IMR-90 (cell line): Measurements from ENCODE around the gene LEMD1. TPM values are rescaled to one million over a fixed set of nuclear protein-coding genes. Genes with fewer than 3 reads are reported as not detected.

Experiments
- ATAC-seq: fragments of 200-7000 bp; cut with Tn5 transposase; 2 replicates; pipeline ENCODE4 v1.9.1; 2020; ENCODE audit warnings: low read depth, mild to moderate bottlenecking, moderate library complexity
- BruUV-seq: library from RNA; stranded (reverse); fragments of 400-500 nt; replicated peaks from 2 replicates; lab custom pipeline; 2021; lab: Mats Ljungman, UMichigan
- CTCF ChIA-PET: fragments of 300-600 bp; formaldehyde crosslinking; extraction: SDS; loops from one replicate; lab custom pipeline; 2021; ENCODE audit warnings: antibody characterized with exemption; lab: Yijun Ruan, JAX
- POLR2A ChIA-PET: fragments of 300-600 bp; sonication (Branson Sonifier 250); formaldehyde crosslinking; loops from one replicate; lab custom pipeline; 2022; ENCODE audit warnings: antibody characterized with exemption; ENCODE audit not compliant: unreplicated experiment; lab: Charles Lee
- DNase-seq: peaks from one replicate; pipeline ENCODE4 v3.0.0; 2013
- H2AFZ ChIP-seq: replicated peaks from 2 replicates; pipeline ENCODE3; 2013; ENCODE audit warnings: low read length, mild to moderate bottlenecking; ENCODE audit not compliant: poor library complexity
- H2AK5ac ChIP-seq: 2 replicates; pipeline ENCODE4 v1.6.1; 2013; ENCODE audit warnings: low read depth, low read length, inconsistent platforms
- H2AK9ac ChIP-seq: replicated peaks from 2 replicates; pipeline ENCODE3; 2013; ENCODE audit warnings: mild to moderate bottlenecking, low read depth, low read length, moderate library complexity; ENCODE audit not compliant: poor library complexity
- H2BK120ac ChIP-seq: 2 replicates; pipeline ENCODE4 v1.6.1; 2013; ENCODE audit warnings: low read depth, low read length, inconsistent platforms
- H2BK15ac ChIP-seq: 3 replicates; pipeline ENCODE4 v1.6.1; 2013; ENCODE audit warnings: low read depth, low read length, inconsistent platforms
- H2BK20ac ChIP-seq: 2 replicates; pipeline ENCODE4 v1.6.1; 2013; ENCODE audit warnings: low read depth, mild to moderate bottlenecking, inconsistent platforms, low read length, moderate library complexity
- H2BK5ac ChIP-seq: 2 replicates; pipeline ENCODE4 v1.6.1; 2013; ENCODE audit warnings: mild to moderate bottlenecking, low read depth, low read length, inconsistent platforms; ENCODE audit not compliant: poor library complexity, severe bottlenecking
- H3K14ac ChIP-seq: replicated peaks from 2 replicates; pipeline ENCODE4 v1.6.1; 2013; ENCODE audit warnings: low read depth, low read length, inconsistent platforms
- H3K18ac ChIP-seq: 2 replicates; pipeline ENCODE4 v1.6.1; 2013; ENCODE audit warnings: low read depth, low read length, control low read depth
- H3K23ac ChIP-seq: 2 replicates; pipeline ENCODE4 v1.6.1; 2013; ENCODE audit warnings: low read depth, low read length, inconsistent platforms
- H3K27ac ChIP-seq: 2 replicates; pipeline ENCODE4 v1.5.1; 2013; ENCODE audit warnings: mild to moderate bottlenecking, control low read depth, low read length; ENCODE audit not compliant: insufficient read depth
- H3K27me3 ChIP-seq: 2 replicates; pipeline ENCODE4 v1.6.1; 2013; ENCODE audit warnings: low read length; ENCODE audit not compliant: control insufficient read depth, insufficient read depth
- H3K36me3 ChIP-seq: 2 replicates; pipeline ENCODE4 v1.6.1; 2013; ENCODE audit warnings: low read length, mixed read lengths; ENCODE audit not compliant: control insufficient read depth, insufficient read depth
- H3K4ac ChIP-seq: 2 replicates; pipeline ENCODE4 v1.6.1; 2013; ENCODE audit warnings: low read depth, low read length, inconsistent platforms
- H3K4me1 ChIP-seq: 2 replicates; pipeline ENCODE4 v1.6.1; 2013; ENCODE audit warnings: low read length, mixed read lengths; ENCODE audit not compliant: control insufficient read depth, insufficient read depth
- H3K4me2 ChIP-seq: 2 replicates; pipeline ENCODE4 v1.6.1; 2013; ENCODE audit warnings: low read depth, mild to moderate bottlenecking, control low read depth, low read length, moderate library complexity
- H3K4me3 ChIP-seq: 2 replicates; pipeline ENCODE4 v1.5.1; 2013; ENCODE audit warnings: low read depth, mild to moderate bottlenecking, control low read depth, low read length, moderate library complexity; ENCODE audit not compliant: insufficient read depth
- H3K56ac ChIP-seq: 2 replicates; pipeline ENCODE4 v1.6.1; 2013; ENCODE audit warnings: low read length, inconsistent platforms; ENCODE audit not compliant: insufficient read depth; ENCODE audit errors: extremely low read depth
- H3K79me1 ChIP-seq, 2 experiments: 2 replicates each; pipeline ENCODE4 v1.6.1; 2013; ENCODE audit warnings: low read length in 2 of 2, inconsistent platforms in 1 of 2, low read depth in 1 of 2
- H3K9ac ChIP-seq: 2 replicates; pipeline ENCODE4 v1.6.1; 2013; ENCODE audit warnings: low read depth, low read length, control low read depth
- H3K9me1 ChIP-seq: 2 replicates; pipeline ENCODE4 v1.6.1; 2013; ENCODE audit warnings: low read length, inconsistent platforms; ENCODE audit not compliant: insufficient read depth
- H3K9me3 ChIP-seq: 2 replicates; pipeline ENCODE4 v1.6.1; 2013; ENCODE audit warnings: low read length; ENCODE audit not compliant: control insufficient read depth, insufficient read depth
- H4K20me1 ChIP-seq: 2 replicates; pipeline ENCODE4 v1.6.1; 2013; ENCODE audit warnings: low read length, inconsistent platforms; ENCODE audit not compliant: insufficient read depth
- H4K5ac ChIP-seq: 2 replicates; pipeline ENCODE4 v1.6.1; 2013; ENCODE audit warnings: mild to moderate bottlenecking, low read depth, low read length, control low read depth
- H4K8ac ChIP-seq, 2 experiments: 2 replicates each; pipeline ENCODE4 v1.6.1; 2013; ENCODE audit warnings: low read depth in 2 of 2, low read length in 2 of 2, control low read depth in 1 of 2, inconsistent platforms in 1 of 2
- H4K91ac ChIP-seq: 2 replicates; pipeline ENCODE4 v1.6.1; 2013; ENCODE audit warnings: low read depth, low read length, inconsistent platforms; ENCODE audit not compliant: insufficient read depth
- BHLHE40 ChIP-seq: fragments of 150-350 bp; IDR thresholded peaks from 2 replicates; pipeline ENCODE4 v1.6.1; 2016; ENCODE audit warnings: mild to moderate bottlenecking, low read depth, low read length
- CEBPB ChIP-seq: IDR thresholded peaks from 2 replicates; pipeline ENCODE4 v1.6.1; 2012; ENCODE audit warnings: low read depth, low read length, improper control_type of control experiment
- CHD1 ChIP-seq: IDR thresholded peaks from 2 replicates; pipeline ENCODE4 v1.6.1; 2012; ENCODE audit warnings: low read depth, low read length, improper control_type of control experiment
- FOS ChIP-seq: fragments of 150-350 bp; IDR thresholded peaks from 2 replicates; pipeline ENCODE4 v1.6.1; 2016; ENCODE audit warnings: low read depth, low read length
- MAFK ChIP-seq: IDR thresholded peaks from 2 replicates; pipeline ENCODE4 v1.6.1; 2012; ENCODE audit warnings: low read depth, low read length, improper control_type of control experiment
- MAZ ChIP-seq: IDR thresholded peaks from 2 replicates; pipeline ENCODE4 v1.6.1; 2012; ENCODE audit warnings: low read depth, mild to moderate bottlenecking, low read length, improper control_type of control experiment, moderate library complexity, borderline replicate concordance
- MXI1 ChIP-seq: IDR thresholded peaks from 2 replicates; pipeline ENCODE4 v1.6.1; 2012; ENCODE audit warnings: low read depth, mild to moderate bottlenecking, low read length, moderate library complexity, borderline replicate concordance
- NFE2L2 ChIP-seq: fragments of 150-350 bp; IDR thresholded peaks from 2 replicates; pipeline ENCODE4 v1.6.1; 2016; ENCODE audit warnings: low read depth, mild to moderate bottlenecking, low read length
- POLR2A ChIP-seq: IDR thresholded peaks from 2 replicates; pipeline ENCODE4 v1.6.1; 2012; ENCODE audit warnings: mild to moderate bottlenecking, low read depth, low read length
- RCOR1 ChIP-seq: IDR thresholded peaks from 2 replicates; pipeline ENCODE4 v1.6.1; 2012; ENCODE audit warnings: mild to moderate bottlenecking, low read length, improper control_type of control experiment; ENCODE audit not compliant: insufficient replicate concordance
- RFX5 ChIP-seq: IDR thresholded peaks from 2 replicates; pipeline ENCODE4 v1.8.0; 2012; ENCODE audit warnings: low read depth, mild to moderate bottlenecking, low read length, moderate library complexity
- WGBS, 2 experiments: methylation state at CpG; one replicate each; pipeline versions ENCODE4 v1.1.5 to v1.1.7; 2013; ENCODE audit warnings: missing lambda C conversion rate in 2 of 2; ENCODE audit not compliant: insufficient read length in 1 of 2; ENCODE audit errors: extremely low coverage in 2 of 2; 5-methylcytosine and 5-hydroxymethylcytosine counted together
- dilution Hi-C: fragments of 300-500 bp; cut with HindIII; formaldehyde crosslinking; loops from one replicate; pipeline ENCODE4 v1.14.3; 2018; ENCODE audit warnings: low sequenced_read_pairs; ENCODE audit not compliant: unreplicated experiment
- in situ Hi-C: fragments of 300-500 bp; cut with MboI; formaldehyde crosslinking; loops from 3 replicates; pipeline ENCODE4 v1.14.3; 2019; ENCODE audit warnings: low sequenced_read_pairs, inconsistent platforms, mixed read lengths
- intact Hi-C: fragments of 100-400 bp; cut with micrococcal nuclease; formaldehyde crosslinking; loops from 2 replicates; pipeline ENCODE4 v1.10.0; 2022
- polyA plus RNA-seq, 3 experiments: library from polyadenylated mRNA; depleted of rRNA; stranded (reverse); fragments of >200 nt; gene quantifications; 2 replicates each; pipeline ENCODE4 v1.2.3, GENCODE V29; 2012; ENCODE audit warnings: low replicate concordance in 1 of 3
- total RNA-seq: library from RNA; depleted of rRNA; stranded (reverse); fragments of >200 nt; gene quantifications from 2 replicates; pipeline ENCODE4 v1.2.3, GENCODE V29; 2012
- TF ChIP-seq, protein P1 (sequence below): fragments of 150-350 bp; IDR thresholded peaks from 2 replicates; pipeline ENCODE4 v1.6.1; 2016; ENCODE audit warnings: low read depth, mild to moderate bottlenecking, low read length, moderate library complexity, borderline replicate concordance
- TF ChIP-seq, protein P2 (sequence below): fragments of 150-350 bp; IDR thresholded peaks from 2 replicates; pipeline ENCODE4 v1.6.1; 2017; ENCODE audit warnings: mild to moderate bottlenecking, antibody characterized with exemption, low read length, low read depth
- TF ChIP-seq, protein P3 (sequence below): conservative IDR thresholded peaks from 2 replicates; pipeline ENCODE4 v1.5.1; 2012; ENCODE audit warnings: mild to moderate bottlenecking, low read depth, low read length, improper control_type of control experiment

LEMD1 gene
- total and polyA plus RNA-seq, 2 of the 4 experiments (the other 2 are of a cell fraction), result not detected

DNA sequence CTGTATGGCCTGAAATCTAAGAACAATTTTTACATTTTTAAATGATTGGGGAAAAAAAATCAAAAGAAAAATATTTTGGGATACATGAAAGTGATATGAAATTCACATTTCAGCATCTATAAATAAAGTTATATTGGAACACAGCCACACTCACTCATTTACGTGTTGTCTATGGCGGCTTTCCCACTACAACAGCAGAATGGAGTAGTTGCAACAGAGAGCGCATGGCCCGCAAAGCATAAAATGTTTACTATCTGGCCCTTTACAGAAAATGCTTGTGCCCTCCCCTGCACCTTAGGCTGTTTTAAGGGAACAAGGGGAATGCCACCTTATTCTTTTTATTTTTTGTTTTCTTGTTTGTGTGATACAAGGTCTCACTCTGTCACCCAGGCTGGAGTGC, 68.7 kb downstream of the LEMD1 start:
- H3K27ac ChIP-seq, result no peak overlapping the region
- no peak overlapping the region for H2AFZ ChIP-seq
- WGBS, 2 experiments, result no CpG with 5 or more reads among the region's 4 CpGs
- no peaks in the 10 kb centered on the region for H4K20me1 ChIP-seq
- ATAC-seq, result no peak
- H3K4me2 ChIP-seq, result no peak overlapping the region
- no peak overlapping the region for H3K14ac ChIP-seq
- no peak overlapping the region for H2AK5ac ChIP-seq
- DNase-seq, result no peak
- H3K27me3 ChIP-seq, result peaks cover 53% of the 10 kb centered on the region
- no peak overlapping the region for H2AK9ac ChIP-seq
- H4K5ac ChIP-seq, result no peak overlapping the region
- no peaks in the 10 kb centered on the region for H3K36me3 ChIP-seq
- dilution Hi-C loops, result no loop called here
- H3K4ac ChIP-seq, result no peak overlapping the region
- no peak overlapping the region for H2BK15ac ChIP-seq
- H3K79me1 ChIP-seq, result no peaks in the 10 kb centered on the region
- no peak overlapping the region for H2BK120ac ChIP-seq
- in situ Hi-C loops, result loop anchor here (5.0 kb wide), 1 partner anchor 134 kb away; no protein-coding TSS in a partner anchor
- TF ChIP-seq RCOR1 (no peak), POLR2A (no peak), FOS (no peak), MAZ (no peak), NFE2L2 (no peak), BHLHE40 (no peak), MAFK (no peak), CHD1 (no peak), RFX5 (no peak), MXI1 (no peak), CEBPB (no peak)
- TF ChIP-seq, protein P1, sequence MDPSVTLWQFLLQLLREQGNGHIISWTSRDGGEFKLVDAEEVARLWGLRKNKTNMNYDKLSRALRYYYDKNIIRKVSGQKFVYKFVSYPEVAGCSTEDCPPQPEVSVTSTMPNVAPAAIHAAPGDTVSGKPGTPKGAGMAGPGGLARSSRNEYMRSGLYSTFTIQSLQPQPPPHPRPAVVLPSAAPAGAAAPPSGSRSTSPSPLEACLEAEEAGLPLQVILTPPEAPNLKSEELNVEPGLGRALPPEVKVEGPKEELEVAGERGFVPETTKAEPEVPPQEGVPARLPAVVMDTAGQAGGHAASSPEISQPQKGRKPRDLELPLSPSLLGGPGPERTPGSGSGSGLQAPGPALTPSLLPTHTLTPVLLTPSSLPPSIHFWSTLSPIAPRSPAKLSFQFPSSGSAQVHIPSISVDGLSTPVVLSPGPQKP, result no peak
- TF ChIP-seq, protein P2, sequence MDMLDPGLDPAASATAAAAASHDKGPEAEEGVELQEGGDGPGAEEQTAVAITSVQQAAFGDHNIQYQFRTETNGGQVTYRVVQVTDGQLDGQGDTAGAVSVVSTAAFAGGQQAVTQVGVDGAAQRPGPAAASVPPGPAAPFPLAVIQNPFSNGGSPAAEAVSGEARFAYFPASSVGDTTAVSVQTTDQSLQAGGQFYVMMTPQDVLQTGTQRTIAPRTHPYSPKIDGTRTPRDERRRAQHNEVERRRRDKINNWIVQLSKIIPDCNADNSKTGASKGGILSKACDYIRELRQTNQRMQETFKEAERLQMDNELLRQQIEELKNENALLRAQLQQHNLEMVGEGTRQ, result no peak
- TF ChIP-seq, protein P3, sequence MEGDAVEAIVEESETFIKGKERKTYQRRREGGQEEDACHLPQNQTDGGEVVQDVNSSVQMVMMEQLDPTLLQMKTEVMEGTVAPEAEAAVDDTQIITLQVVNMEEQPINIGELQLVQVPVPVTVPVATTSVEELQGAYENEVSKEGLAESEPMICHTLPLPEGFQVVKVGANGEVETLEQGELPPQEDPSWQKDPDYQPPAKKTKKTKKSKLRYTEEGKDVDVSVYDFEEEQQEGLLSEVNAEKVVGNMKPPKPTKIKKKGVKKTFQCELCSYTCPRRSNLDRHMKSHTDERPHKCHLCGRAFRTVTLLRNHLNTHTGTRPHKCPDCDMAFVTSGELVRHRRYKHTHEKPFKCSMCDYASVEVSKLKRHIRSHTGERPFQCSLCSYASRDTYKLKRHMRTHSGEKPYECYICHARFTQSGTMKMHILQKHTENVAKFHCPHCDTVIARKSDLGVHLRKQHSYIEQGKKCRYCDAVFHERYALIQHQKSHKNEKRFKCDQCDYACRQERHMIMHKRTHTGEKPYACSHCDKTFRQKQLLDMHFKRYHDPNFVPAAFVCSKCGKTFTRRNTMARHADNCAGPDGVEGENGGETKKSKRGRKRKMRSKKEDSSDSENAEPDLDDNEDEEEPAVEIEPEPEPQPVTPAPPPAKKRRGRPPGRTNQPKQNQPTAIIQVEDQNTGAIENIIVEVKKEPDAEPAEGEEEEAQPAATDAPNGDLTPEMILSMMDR, result no peak
- intact Hi-C loops, result loop anchor here (10.0 kb wide), 1 partner anchor 302 kb away; no protein-coding TSS in a partner anchor
- no peak overlapping the region for H3K56ac ChIP-seq
- no peak overlapping the region for H3K18ac ChIP-seq
- no peaks in the 10 kb centered on the region; the same call in 1 of the 2 replicates for H3K4me1 ChIP-seq
- no TSS peak for BruUV-seq
- no peak overlapping the region for H4K8ac ChIP-seq
- no peak overlapping the region for H3K23ac ChIP-seq
- ChIA-PET POLR2A (no interaction called here), CTCF (interaction anchor here (0.7 to 2.0 kb wide), 12 partner anchors 14 to 171 kb away, joined by 3 to 35 read pairs (median 5); no protein-coding TSS in a partner anchor)
- no peaks in the 10 kb centered on the region for H3K9me3 ChIP-seq
- no peak overlapping the region for H2BK5ac ChIP-seq
- no peak overlapping the region for H4K91ac ChIP-seq
- H3K4me3 ChIP-seq, result no peak overlapping the region
- no peak overlapping the region; the same call in 1 of the 2 replicates for H3K9ac ChIP-seq
- no peak overlapping the region for H2BK20ac ChIP-seq
- no peaks in the 10 kb centered on the region for H3K9me1 ChIP-seq
